SU-DHL-6 (cell line): ENCODE results near the gene GSTM4.
"Not testable (repeated sequence)": the region's sequence is repeated elsewhere in the genome, so short reads cannot be mapped to it uniquely, and the experiment has no call there.

ENCODE experiments used
- EZH2phosphoT487 ChIP-seq: fragments of 200-600 bp; sonication (generic), shearing (Covaris generic); conservative IDR thresholded peaks from 2 replicates; pipeline ENCODE4 v1.6.1; 2018; ENCODE audit warnings: mild to moderate bottlenecking, antibody characterized with exemption, low read length, moderate library complexity, mixed read lengths
- TF ChIP-seq, protein P1 (sequence below): fragments of 200-600 bp; sonication (generic); IDR thresholded peaks from one replicate; pipeline ENCODE4 v1.5.1; 2017; ENCODE audit warnings: antibody characterized with exemption, mild to moderate bottlenecking, low read length, moderate library complexity; ENCODE audit not compliant: insufficient read depth, poor library complexity, severe bottlenecking

- TF ChIP-seq, protein P1, sequence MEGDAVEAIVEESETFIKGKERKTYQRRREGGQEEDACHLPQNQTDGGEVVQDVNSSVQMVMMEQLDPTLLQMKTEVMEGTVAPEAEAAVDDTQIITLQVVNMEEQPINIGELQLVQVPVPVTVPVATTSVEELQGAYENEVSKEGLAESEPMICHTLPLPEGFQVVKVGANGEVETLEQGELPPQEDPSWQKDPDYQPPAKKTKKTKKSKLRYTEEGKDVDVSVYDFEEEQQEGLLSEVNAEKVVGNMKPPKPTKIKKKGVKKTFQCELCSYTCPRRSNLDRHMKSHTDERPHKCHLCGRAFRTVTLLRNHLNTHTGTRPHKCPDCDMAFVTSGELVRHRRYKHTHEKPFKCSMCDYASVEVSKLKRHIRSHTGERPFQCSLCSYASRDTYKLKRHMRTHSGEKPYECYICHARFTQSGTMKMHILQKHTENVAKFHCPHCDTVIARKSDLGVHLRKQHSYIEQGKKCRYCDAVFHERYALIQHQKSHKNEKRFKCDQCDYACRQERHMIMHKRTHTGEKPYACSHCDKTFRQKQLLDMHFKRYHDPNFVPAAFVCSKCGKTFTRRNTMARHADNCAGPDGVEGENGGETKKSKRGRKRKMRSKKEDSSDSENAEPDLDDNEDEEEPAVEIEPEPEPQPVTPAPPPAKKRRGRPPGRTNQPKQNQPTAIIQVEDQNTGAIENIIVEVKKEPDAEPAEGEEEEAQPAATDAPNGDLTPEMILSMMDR, result not testable (repeated sequence)
- not testable (repeated sequence) for TF ChIP-seq EZH2phosphoT487
These were observed 30.0 kb downstream of the GSTM4 start for GRCh38 chr1:109685890-109686289.
